Renal pelvis (tissue), 3 donors: ENCODE measurements around the gene KIF1A. TPM values are rescaled to one million over a fixed set of nuclear protein-coding genes. Genes with fewer than 3 reads are reported as not detected.

Source experiments
- polyA plus RNA-seq, 3 donors: library from polyadenylated mRNA; unstranded; fragments of 120-200 nt; gene quantifications; one replicate each; pipeline ENCODE4 v1.2.1, GENCODE V29; 2013; ENCODE audit not compliant: insufficient read length in 3 of 3

KIF1A gene
- polyA plus RNA-seq, 3 donors: 12.3 to 17.8 (median 14.7) TPM

Other genes with a start within 250 kb of the KIF1A start
- gene CAPN10, start 233.5 kb downstream of the KIF1A start, polyA plus RNA-seq: 10 to 100 TPM; 30.9 to 37.6 (median 34.7) TPM
- gene GPR35, start 194.7 kb downstream of the KIF1A start, polyA plus RNA-seq: 1 to 10 TPM; 1.8 to 4.2 (median 2.5) TPM
- gene AQP12B, start 137.3 kb downstream of the KIF1A start, polyA plus RNA-seq: 1 to 10 TPM in 1 of 3 donors, under 1 TPM in 2; 0.57 to 3.4 (median 0.66) TPM
- under 1 TPM; 0.30 to 0.92 (median 0.33) TPM for gene AQP12A, start 128.4 kb downstream of the KIF1A start, polyA plus RNA-seq
- gene AGXT, start 48.6 kb upstream of the KIF1A start, polyA plus RNA-seq: under 1 TPM; 0.11 to 0.23 (median 0.13) TPM
- gene MAB21L4, start 75.9 kb upstream of the KIF1A start, polyA plus RNA-seq: 10 to 100 TPM; 10.7 to 11.2 (median 11.1) TPM
- under 1 TPM; 0.04 to 0.07 (median 0.06) TPM for gene CROCC2, start 86.1 kb upstream of the KIF1A start, polyA plus RNA-seq
- 10 to 100 TPM in 2 of 3 donors, 1 to 10 TPM in 1; 7.6 to 11.0 (median 10.6) TPM for gene SNED1, start 178.4 kb upstream of the KIF1A start, polyA plus RNA-seq